Measurements from ENCODE around the gene OPCML.

The OPCML gene

GRCh38 chr11:133425992-133426391 lies 106.3 kb downstream of the OPCML start:
- no peaks in the 10 kb centered on the region for H3K27me3 ChIP-seq (replicated peaks)
- no peak for TF ChIP-seq CTCF (IDR thresholded peaks at IDR 0.05; ENCODE audit: low read depth, low read length, missing control alignments)
- no peak overlapping the region for H3K27ac ChIP-seq
- no peaks in the 10 kb centered on the region for H3K36me3 ChIP-seq (replicated peaks)
- in situ Hi-C loops (cut with HindIII; ENCODE audit: low pct_ligation_motif_present, low sequenced_read_pairs) = no loop called here
- DNase-seq = no peak
- no peak overlapping the region for H3K4me3 ChIP-seq (ENCODE audit: low read depth, low read length)

GRCh38 chr11:133425245-133425644 lies 107.1 kb downstream of the OPCML start:
- no peak for DNase-seq
- no peaks in the 10 kb centered on the region for H3K36me3 ChIP-seq (replicated peaks)
- H3K27me3 ChIP-seq (replicated peaks) = no peaks in the 10 kb centered on the region
- TF ChIP-seq CTCF (IDR thresholded peaks at IDR 0.05; ENCODE audit: low read depth, low read length, missing control alignments) = no peak
- no peak overlapping the region for H3K4me3 ChIP-seq (ENCODE audit: low read depth, low read length)
- in situ Hi-C loops (cut with HindIII; ENCODE audit: low pct_ligation_motif_present, low sequenced_read_pairs) = no loop called here
- no peak overlapping the region for H3K27ac ChIP-seq

DNA sequence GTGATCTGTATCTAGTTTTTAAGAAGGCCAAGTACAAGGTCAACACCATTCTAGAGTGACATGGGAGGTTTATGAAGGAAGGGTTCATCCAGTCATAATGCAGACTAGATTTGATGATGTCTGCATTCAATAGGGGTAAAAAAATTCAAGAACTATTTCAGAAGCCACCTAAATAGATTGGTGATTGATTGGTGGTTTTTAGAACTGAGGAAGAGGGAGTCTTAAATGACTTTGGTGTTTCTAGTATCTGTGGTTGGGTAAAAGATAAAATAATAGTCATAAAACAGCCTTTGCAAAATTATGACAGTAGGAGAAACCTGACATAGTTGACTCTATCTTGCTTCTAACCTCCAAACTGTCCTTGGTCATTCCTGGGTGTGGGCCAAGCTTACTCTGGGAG lies 114.1 kb downstream of the OPCML start:
- no peak for TF ChIP-seq CTCF (IDR thresholded peaks at IDR 0.05; ENCODE audit: low read depth, low read length, missing control alignments)
- DNase-seq = no peak
- Histone ChIP-seq H3K4me3 (ENCODE audit: low read depth, low read length) (no peak overlapping the region), H3K27ac (no peak overlapping the region), H3K36me3 (replicated peaks) (no peaks in the 10 kb centered on the region), H3K27me3 (replicated peaks) (no peaks in the 10 kb centered on the region)
- in situ Hi-C loops (cut with HindIII; ENCODE audit: low pct_ligation_motif_present, low sequenced_read_pairs) = no loop called here

GRCh38 chr11:133414506-133414905 lies 117.8 kb downstream of the OPCML start:
- in situ Hi-C loops (cut with HindIII; ENCODE audit: low pct_ligation_motif_present, low sequenced_read_pairs) = no loop called here
- no peak overlapping the region for H3K27ac ChIP-seq
- H3K4me3 ChIP-seq (ENCODE audit: low read depth, low read length) = no peak overlapping the region
- TF ChIP-seq CTCF (IDR thresholded peaks at IDR 0.05; ENCODE audit: low read depth, low read length, missing control alignments) = no peak
- no peaks in the 10 kb centered on the region for H3K27me3 ChIP-seq (replicated peaks)
- no peaks in the 10 kb centered on the region for H3K36me3 ChIP-seq (replicated peaks)
- no peak for DNase-seq

- Histone ChIP-seq H3K4me3 (ENCODE audit: low read depth, low read length) (no peak overlapping the region), H3K27me3 (replicated peaks) (no peaks in the 10 kb centered on the region), H3K36me3 (replicated peaks) (no peaks in the 10 kb centered on the region), H3K27ac (no peak overlapping the region)
- no peak for DNase-seq
- no peak for TF ChIP-seq CTCF (IDR thresholded peaks at IDR 0.05; ENCODE audit: low read depth, low read length, missing control alignments)
- in situ Hi-C loops (cut with HindIII; ENCODE audit: low pct_ligation_motif_present, low sequenced_read_pairs) = no loop called here
These were observed 118.6 kb downstream of the OPCML start for GRCh38 chr11:133413703-133414102.

DNA sequence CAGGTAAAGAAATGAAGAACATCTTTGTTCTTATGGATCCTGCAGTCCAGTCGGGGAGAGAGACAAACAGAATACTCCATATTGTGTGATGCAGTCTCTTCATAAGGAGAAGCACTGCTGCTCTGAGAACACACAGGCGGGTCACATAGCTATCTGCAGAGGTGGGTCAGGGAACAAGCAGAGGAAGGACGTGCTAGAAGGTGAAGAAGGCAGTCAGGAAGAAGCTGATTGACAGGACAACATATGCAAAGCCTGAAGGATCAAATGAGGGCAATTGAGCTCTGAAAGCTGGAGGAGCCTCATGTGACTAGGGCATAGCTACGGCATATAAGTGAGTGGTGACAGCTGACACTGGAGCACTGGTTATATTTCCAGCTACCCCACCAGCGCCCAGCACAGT lies 122.5 kb downstream of the OPCML start:
- DNase-seq = no peak
- Histone ChIP-seq H3K4me3 (ENCODE audit: low read depth, low read length) (no peak overlapping the region), H3K36me3 (replicated peaks) (no peaks in the 10 kb centered on the region), H3K27me3 (replicated peaks) (no peaks in the 10 kb centered on the region), H3K27ac (no peak overlapping the region)
- no peak for TF ChIP-seq CTCF (IDR thresholded peaks at IDR 0.05; ENCODE audit: low read depth, low read length, missing control alignments)
- in situ Hi-C loops (cut with HindIII; ENCODE audit: low pct_ligation_motif_present, low sequenced_read_pairs) = no loop called here
